K562 (cell line): Measurements from ENCODE around the gene MYL3. TPM values are rescaled to one million over a fixed set of nuclear protein-coding genes. Genes with fewer than 3 reads are reported as not detected.

Experiments used
- ARID3A ChIP-seq: IDR thresholded peaks from 2 replicates; pipeline ENCODE4 v1.6.1; 2012; ENCODE audit warnings: low read depth, low read length, improper control_type of control experiment, borderline replicate concordance
- C11orf30 ChIP-seq: fragments of 450-650 bp; IDR thresholded peaks from 2 replicates; pipeline ENCODE4 v1.6.1; 2016; ENCODE audit warnings: low read depth, mild to moderate bottlenecking
- CREB5 ChIP-seq: fragments of 250-450 bp; sonication (Bioruptor Pico); IDR thresholded peaks from 2 replicates; pipeline ENCODE4 v1.5.0; 2020; ENCODE audit warnings: mild to moderate bottlenecking
- DACH1 ChIP-seq: fragments of 450-650 bp; IDR thresholded peaks from 2 replicates; pipeline ENCODE4 v1.6.1; 2018; ENCODE audit not compliant: partially characterized antibody
- DDX20 ChIP-seq: fragments of 450-650 bp; IDR thresholded peaks from 2 replicates; pipeline ENCODE4 v1.6.1; 2016; ENCODE audit warnings: missing genetic modification characterization, low read depth, mild to moderate bottlenecking, missing compliant biosample characterization, moderate library complexity
- EP400 ChIP-seq: fragments of 450-650 bp; IDR thresholded peaks from 2 replicates; pipeline ENCODE4 v1.6.1; 2017; ENCODE audit warnings: antibody characterized with exemption, mild to moderate bottlenecking, moderate library complexity
- GABPB1 ChIP-seq: sonication (generic); formaldehyde crosslinking; IDR thresholded peaks from 2 replicates; pipeline ENCODE4 v1.8.0; 2022; ENCODE audit warnings: mild to moderate bottlenecking, missing genetic modification reagents
- GATAD2B ChIP-seq: fragments of 450-650 bp; IDR thresholded peaks from 2 replicates; pipeline ENCODE4 v1.6.1; 2017; ENCODE audit warnings: mild to moderate bottlenecking, borderline replicate concordance
- HDAC1 ChIP-seq, 2 experiments: fragments of 450-650 bp; IDR thresholded peaks; 2 replicates each; pipeline ENCODE4 v1.6.1; 2016 to 2017; ENCODE audit warnings: inconsistent platforms in 1 of 2, mild to moderate bottlenecking in 1 of 2, moderate library complexity in 1 of 2
- IRF1 ChIP-seq: sonication (generic); formaldehyde crosslinking; IDR thresholded peaks from 2 replicates; pipeline ENCODE4 v1.8.0; 2022; ENCODE audit warnings: missing genetic modification reagents, mild to moderate bottlenecking, borderline replicate concordance
- L3MBTL2 ChIP-seq: fragments of 450-650 bp; IDR thresholded peaks from 2 replicates; pipeline ENCODE4 v1.6.1; 2016; ENCODE audit warnings: mild to moderate bottlenecking, moderate library complexity
- NRF1 ChIP-seq, 2 experiments: fragments of 450-650 bp; IDR thresholded peaks in 1 of 2; conservative IDR thresholded peaks in 1 of 2; 2 replicates each; pipeline ENCODE4 v1.6.1; 2014; ENCODE audit warnings: mild to moderate bottlenecking in 2 of 2
- PHB2 ChIP-seq: fragments of 450-650 bp; IDR thresholded peaks from 2 replicates; pipeline ENCODE4 v1.6.1; 2017; ENCODE audit warnings: low read depth
- SMARCA4 ChIP-seq: fragments of 450-650 bp; IDR thresholded peaks from 2 replicates; pipeline ENCODE4 v1.6.1; 2016
- SOX6 ChIP-seq: fragments of 450-650 bp; IDR thresholded peaks from 2 replicates; pipeline ENCODE4 v1.6.1; 2014; ENCODE audit warnings: mild to moderate bottlenecking
- SPI1 ChIP-seq: IDR thresholded peaks from 2 replicates; pipeline ENCODE4 v1.6.1; 2011; ENCODE audit warnings: low read depth, low read length, control low read depth, borderline replicate concordance
- TBL1XR1 ChIP-seq, 2 experiments: IDR thresholded peaks; 2 replicates each; pipeline ENCODE4 v1.6.1; 2012; ENCODE audit warnings: improper control_type of control experiment in 2 of 2, low read length in 2 of 2, mild to moderate bottlenecking in 1 of 2
- U2AF2 ChIP-seq: fragments of 200-400 bp; formaldehyde crosslinking; optimal IDR thresholded peaks from 2 replicates; pipeline ENCODE3; 2017; ENCODE audit warnings: low read depth, mild to moderate bottlenecking, low read length
- ZBED1 ChIP-seq: IDR thresholded peaks from 2 replicates; pipeline ENCODE4 v1.6.1; 2014
- ZBTB8A ChIP-seq: fragments of 450-650 bp; IDR thresholded peaks from 2 replicates; pipeline ENCODE4 v1.6.1; 2018; ENCODE audit warnings: mild to moderate bottlenecking, moderate library complexity; ENCODE audit not compliant: partially characterized antibody
- ZNF512 ChIP-seq: IDR thresholded peaks from 2 replicates; pipeline ENCODE4 v1.6.1; 2016; ENCODE audit warnings: missing genetic modification characterization, missing compliant biosample characterization
- ZNF583 ChIP-seq: fragments of 250-450 bp; sonication (Bioruptor Pico); IDR thresholded peaks from 2 replicates; pipeline ENCODE4 v1.4.0; 2020
- polyA plus RNA-seq, 8 experiments: library from polyadenylated mRNA; depleted of rRNA in 4 of 8; stranded (reverse) in 5 of 8; unstranded in 3 of 8; fragments of >200 nt; fragmentation: Nextera tagmentation in 2 of 8; fragmentation: Illumina TruSeq in 1 of 8; extraction: Ambion mirVana in 2 of 8; extraction: Trizol in 1 of 8; gene quantifications; 2 replicates each; pipeline versions ENCODE4 v1.2.1 to v1.2.3, GENCODE V29; 2011 to 2014; ENCODE audit warnings: inconsistent platforms in 1 of 8, missing spikeins in 1 of 8
- total RNA-seq, 7 experiments: library from RNA; depleted of rRNA in 6 of 7; stranded (reverse); fragments of >200 nt in 6 of 7; fragmentation: Illumina TruSeq in 2 of 7; extraction: Trizol in 2 of 7; gene quantifications; 2 replicates each; pipeline versions ENCODE4 v1.2.1 to v1.2.3, GENCODE V29; 2011 to 2021; ENCODE audit warnings: low replicate concordance in 1 of 7

The MYL3 gene
- total and polyA plus RNA-seq, 9 of the 15 experiments (the other 6 are each of a cell fraction or from before 2014, with no cell fraction given) = 0.14 to 0.45 TPM; not detected in 7

- TF ChIP-seq U2AF2 (no peak), TBL1XR1 (IDR thresholded peaks at IDR 0.05; ENCODE audit: low read length in 2 of 2) (no peak), PHB2 (no peak), SMARCA4 (no peak), HDAC1 (IDR thresholded peaks at IDR 0.05) (no peak), ARID3A (no peak), ZNF583 (CRISPR knock-in tag) (no peak), L3MBTL2 (no peak), EP400 (no peak), ZBED1 (no peak), NRF1 (conservative IDR thresholded peaks at IDR 0.05 in 1 of 2, IDR thresholded peaks at IDR 0.05 in 1 of 2) (peak; percentile 60 to 68; a peak in 2 of 4 replicates), DDX20 (no peak), SOX6 (no peak), DACH1 (no peak), ZBTB8A (no peak), IRF1 (no peak), GABPB1 (CRISPR knock-in tag) (0 out of 2 replicates have a peak, but pooled peaks have one; percentile 29), SPI1 (no peak), CREB5 (CRISPR knock-in tag) (no peak), ZNF512 (tag) (no peak), GATAD2B (no peak), C11orf30 (no peak)
Observed at GRCh38 chr3:46892285-46893145, 29.3 kb upstream of the MYL3 start (continued).
